HepG2 (cell line): Measurements from ENCODE around the gene ZNF75A. TPM values are rescaled to one million over a fixed set of nuclear protein-coding genes. Genes with fewer than 3 reads are reported as not detected.
A peak's percentile ranks its signal among the peaks of the same experiment; 100 is the strongest.

ENCODE experiments used
- BCL3 ChIP-seq: sonication (generic); formaldehyde crosslinking; IDR thresholded peaks from 2 replicates; pipeline ENCODE4 v1.5.1; 2020; ENCODE audit warnings: mild to moderate bottlenecking, missing genetic modification reagents, moderate library complexity
- CEBPZ ChIP-seq: IDR thresholded peaks from 2 replicates; pipeline ENCODE4 v1.6.1; 2012; ENCODE audit warnings: low read length, improper control_type of control experiment
- FOXM1 ChIP-seq: sonication (generic); formaldehyde crosslinking; IDR thresholded peaks from 2 replicates; pipeline ENCODE4 v1.5.0; 2020; ENCODE audit warnings: missing genetic modification reagents
- JARID2 ChIP-seq: sonication (generic); formaldehyde crosslinking; IDR thresholded peaks from 2 replicates; pipeline ENCODE4 v1.8.1; 2023; ENCODE audit warnings: missing genetic modification reagents, inconsistent platforms; ENCODE audit not compliant: insufficient replicate concordance
- JUN ChIP-seq: sonication (generic); formaldehyde crosslinking; IDR thresholded peaks from 2 replicates; pipeline ENCODE4 v1.4.0; 2020; ENCODE audit warnings: mild to moderate bottlenecking, missing genetic modification reagents
- KLF15 ChIP-seq: sonication (generic); formaldehyde crosslinking; IDR thresholded peaks from 2 replicates; pipeline ENCODE4 v1.8.1; 2023; ENCODE audit warnings: borderline replicate concordance, mild to moderate bottlenecking, inconsistent platforms, missing genetic modification reagents, mixed read lengths
- MED8 ChIP-seq: sonication (generic); formaldehyde crosslinking; IDR thresholded peaks from 2 replicates; pipeline ENCODE4 v1.8.1; 2023; ENCODE audit warnings: mild to moderate bottlenecking, missing genetic modification reagents; ENCODE audit not compliant: insufficient replicate concordance
- NCOA5 ChIP-seq: sonication (generic); formaldehyde crosslinking; IDR thresholded peaks from 2 replicates; pipeline ENCODE4 v1.4.0; 2020; ENCODE audit warnings: missing genetic modification reagents
- NFE2L1 ChIP-seq: sonication (generic); formaldehyde crosslinking; IDR thresholded peaks from 2 replicates; pipeline ENCODE4 v1.4.0; 2020; ENCODE audit warnings: missing genetic modification reagents, mild to moderate bottlenecking, borderline replicate concordance
- NRL ChIP-seq: sonication (generic); formaldehyde crosslinking; IDR thresholded peaks from 2 replicates; pipeline ENCODE4 v1.5.0; 2020; ENCODE audit warnings: missing genetic modification reagents, mild to moderate bottlenecking, moderate library complexity, borderline replicate concordance
- PHF8 ChIP-seq: sonication (generic); formaldehyde crosslinking; IDR thresholded peaks from 2 replicates; pipeline ENCODE4 v1.5.0; 2020; ENCODE audit warnings: missing genetic modification reagents
- RBFOX2 ChIP-seq: fragments of 200-400 bp; formaldehyde crosslinking; IDR thresholded peaks from 2 replicates; pipeline ENCODE4 v1.6.1; 2017; ENCODE audit warnings: low read depth, mild to moderate bottlenecking, low read length
- SMAD3 ChIP-seq: sonication (generic); formaldehyde crosslinking; IDR thresholded peaks from 2 replicates; pipeline ENCODE4 v1.4.0; 2020; ENCODE audit warnings: missing genetic modification reagents
- SMYD3 ChIP-seq: sonication (generic); formaldehyde crosslinking; IDR thresholded peaks from 2 replicates; pipeline ENCODE4 v1.8.1; 2023; ENCODE audit warnings: mild to moderate bottlenecking, missing genetic modification reagents
- SOX5 ChIP-seq: IDR thresholded peaks from 2 replicates; pipeline ENCODE4 v1.6.1; 2016; ENCODE audit warnings: borderline replicate concordance
- TEAD3 ChIP-seq: optimal IDR thresholded peaks from 2 replicates; pipeline ENCODE3; 2016; ENCODE audit warnings: borderline replicate concordance
- TIGD3 ChIP-seq: sonication (generic); formaldehyde crosslinking; IDR thresholded peaks from 2 replicates; pipeline ENCODE4 v1.5.1; 2020; ENCODE audit warnings: mild to moderate bottlenecking, missing genetic modification reagents, borderline replicate concordance
- ZBTB1 ChIP-seq: sonication (generic); formaldehyde crosslinking; IDR thresholded peaks from 2 replicates; pipeline ENCODE4 v1.4.0; 2020; ENCODE audit warnings: missing genetic modification reagents, borderline replicate concordance
- ZFP36L1 ChIP-seq: sonication (generic); formaldehyde crosslinking; IDR thresholded peaks from 2 replicates; pipeline ENCODE4 v1.8.0; 2022; ENCODE audit warnings: mild to moderate bottlenecking, missing genetic modification reagents, moderate library complexity
- ZFYVE20 ChIP-seq: sonication (generic); formaldehyde crosslinking; IDR thresholded peaks from 2 replicates; pipeline ENCODE4 v1.8.0; 2023; ENCODE audit warnings: low read depth, mild to moderate bottlenecking, moderate library complexity, missing genetic modification reagents, borderline replicate concordance
- ZNF382 ChIP-seq: sonication (generic); formaldehyde crosslinking; IDR thresholded peaks from 2 replicates; pipeline ENCODE4 v1.5.0; 2020; ENCODE audit warnings: missing genetic modification reagents, mild to moderate bottlenecking, borderline replicate concordance
- ZNF414 ChIP-seq: sonication (generic); formaldehyde crosslinking; IDR thresholded peaks from 2 replicates; pipeline ENCODE4 v1.5.0; 2020; ENCODE audit warnings: missing genetic modification reagents
- ZNF546 ChIP-seq: sonication (generic); formaldehyde crosslinking; conservative IDR thresholded peaks from 2 replicates; pipeline ENCODE4 v1.8.1; 2023; ENCODE audit warnings: mild to moderate bottlenecking, missing genetic modification reagents
- ZNF883 ChIP-seq: sonication (generic); formaldehyde crosslinking; IDR thresholded peaks from 2 replicates; pipeline ENCODE4 v1.5.1; 2020; ENCODE audit warnings: mild to moderate bottlenecking, missing genetic modification reagents; ENCODE audit errors: not compliant biosample characterization
- ZSCAN30 ChIP-seq: sonication (generic); formaldehyde crosslinking; IDR thresholded peaks from 2 replicates; pipeline ENCODE4 v1.5.0; 2020; ENCODE audit warnings: mild to moderate bottlenecking, missing genetic modification reagents
- polyA plus RNA-seq, 8 experiments: library from polyadenylated mRNA; depleted of rRNA in 3 of 8; stranded (reverse) in 7 of 8; unstranded in 1 of 8; fragments of >200 nt; fragmentation: Illumina TruSeq in 4 of 8; extraction: Trizol in 4 of 8; gene quantifications; 2 replicates each; pipeline versions ENCODE4 v1.2.1 to v1.2.3, GENCODE V29; 2011 to 2016; ENCODE audit warnings: low read depth in 4 of 8, missing spikeins in 1 of 8, mixed read lengths in 1 of 8; ENCODE audit not compliant: insufficient read depth in 1 of 8
- total RNA-seq, 5 experiments: library from RNA; depleted of rRNA; stranded (reverse); fragments of >200 nt; fragmentation: Illumina TruSeq; extraction: Trizol; gene quantifications; 2 replicates each; pipeline ENCODE4 v1.2.3, GENCODE V29; 2016; ENCODE audit warnings: low read depth in 1 of 5

ZNF75A gene
- total and polyA plus RNA-seq, 2 of the 13 experiments (the other 11 are each of a cell fraction or from before 2014, with no cell fraction given), result 1.4 to 2.1 TPM

GRCh38 chr16:3364774-3365427 lies 59.6 kb downstream of the ZNF75A start (continued):
- no peak for TF ChIP-seq ZNF382 (CRISPR knock-in tag)
- no peak for TF ChIP-seq SMYD3 (CRISPR knock-in tag)
- no peak for TF ChIP-seq ZBTB1
- TF ChIP-seq JARID2 (CRISPR knock-in tag), result no peak
- no peak for TF ChIP-seq FOXM1 (CRISPR knock-in tag)
- no peak for TF ChIP-seq ZNF883 (CRISPR knock-in tag)
- no peak for TF ChIP-seq CEBPZ
- TF ChIP-seq ZSCAN30 (CRISPR knock-in tag), result no peak
- peak; percentile 76; the same call in 1 of the 2 replicates for TF ChIP-seq NFE2L1
- no peak for TF ChIP-seq ZFYVE20 (CRISPR knock-in tag)
- no peak for TF ChIP-seq ZNF546 (CRISPR knock-in tag)
- no peak for TF ChIP-seq NRL (CRISPR knock-in tag)
- no peak for TF ChIP-seq SMAD3
- no peak for TF ChIP-seq BCL3 (CRISPR knock-in tag)
- peak; percentile 66 for TF ChIP-seq RBFOX2
- TF ChIP-seq NCOA5 (CRISPR knock-in tag), result no peak
- TF ChIP-seq KLF15 (CRISPR knock-in tag), result no peak
- TF ChIP-seq SOX5 (CRISPR knock-in tag), result no peak
- TF ChIP-seq JUN (CRISPR knock-in tag), result no peak
- peak; percentile 56; the same call in 1 of the 2 replicates for TF ChIP-seq PHF8 (CRISPR knock-in tag)
- no peak for TF ChIP-seq ZNF414
- TF ChIP-seq ZFP36L1 (CRISPR knock-in tag), result no peak
- TF ChIP-seq TIGD3, result no peak
- TF ChIP-seq TEAD3, result no peak
- no peak for TF ChIP-seq MED8 (CRISPR knock-in tag)
